MCF 10A (cell line): ENCODE measurements around the gene PRR12. TPM values are rescaled to one million over a fixed set of nuclear protein-coding genes. Genes with fewer than 3 reads are reported as not detected.
A peak's percentile ranks its signal among the peaks of the same experiment; 100 is the strongest.

Experiments used
- BruUV-seq: library from RNA; stranded (reverse); fragments of 400-500 nt; replicated peaks from 2 replicates; lab custom pipeline; 2021; lab: Mats Ljungman, UMichigan
- CTCF ChIA-PET: fragments of 300-600 bp; sonication (Branson Sonifier 250); formaldehyde crosslinking; extraction: SDS; loops from one replicate; lab custom pipeline; 2021; ENCODE audit warnings: antibody characterized with exemption, inconsistent platforms; lab: Yijun Ruan, JAX
- POLR2A ChIA-PET: fragments of 300-600, 350-650 bp; sonication (Branson Sonifier 250); formaldehyde crosslinking; extraction: SDS; loops from one replicate; lab custom pipeline; 2020; ENCODE audit warnings: antibody characterized with exemption, inconsistent platforms; lab: Yijun Ruan, JAX
- DNase-seq: peaks from one replicate; pipeline ENCODE4 v3.0.0-alpha.2; 2018; ENCODE audit not compliant: unreplicated experiment
- H3K27ac Mint-ChIP-seq: one replicate; pipeline ENCODE4 v1.8.0; 2022; ENCODE audit warnings: mild to moderate bottlenecking, low read depth, mixed read lengths; ENCODE audit not compliant: unreplicated experiment
- H3K27me3 Mint-ChIP-seq: one replicate; pipeline ENCODE4 v1.8.0; 2022; ENCODE audit warnings: mixed read lengths; ENCODE audit not compliant: insufficient read depth, unreplicated experiment
- H3K36me3 Mint-ChIP-seq: one replicate; pipeline ENCODE4 v1.8.0; 2022; ENCODE audit warnings: mild to moderate bottlenecking, moderate library complexity, mixed read lengths; ENCODE audit not compliant: insufficient read depth, unreplicated experiment
- H3K4me1 Mint-ChIP-seq: one replicate; pipeline ENCODE4 v1.8.0; 2022; ENCODE audit warnings: mixed read lengths; ENCODE audit not compliant: insufficient read depth, unreplicated experiment
- H3K4me3 Mint-ChIP-seq: one replicate; pipeline ENCODE4 v1.8.0; 2022; ENCODE audit warnings: mild to moderate bottlenecking, moderate library complexity, mixed read lengths; ENCODE audit not compliant: unreplicated experiment
- H3K9me3 Mint-ChIP-seq: one replicate; pipeline ENCODE4 v1.8.0; 2022; ENCODE audit warnings: mixed read lengths; ENCODE audit not compliant: unreplicated experiment
- intact Hi-C: fragments of 100-400 bp; cut with micrococcal nuclease; formaldehyde crosslinking; loops from 2 replicates; pipeline ENCODE4 v1.14.1; 2022
- total RNA-seq: library from RNA; stranded (reverse); gene quantifications from 2 replicates; pipeline ENCODE4 v1.2.3, GENCODE V29; 2022
- TF ChIP-seq, protein P1 (sequence below): fragments of 200-600 bp; IDR thresholded peaks from one replicate; pipeline ENCODE4 v1.8.0; 2022; ENCODE audit warnings: antibody characterized with exemption, mild to moderate bottlenecking; ENCODE audit not compliant: unreplicated experiment

PRR12 gene
- total RNA-seq, 1 experiment from 2014 or later: 19.0 TPM

DNA sequence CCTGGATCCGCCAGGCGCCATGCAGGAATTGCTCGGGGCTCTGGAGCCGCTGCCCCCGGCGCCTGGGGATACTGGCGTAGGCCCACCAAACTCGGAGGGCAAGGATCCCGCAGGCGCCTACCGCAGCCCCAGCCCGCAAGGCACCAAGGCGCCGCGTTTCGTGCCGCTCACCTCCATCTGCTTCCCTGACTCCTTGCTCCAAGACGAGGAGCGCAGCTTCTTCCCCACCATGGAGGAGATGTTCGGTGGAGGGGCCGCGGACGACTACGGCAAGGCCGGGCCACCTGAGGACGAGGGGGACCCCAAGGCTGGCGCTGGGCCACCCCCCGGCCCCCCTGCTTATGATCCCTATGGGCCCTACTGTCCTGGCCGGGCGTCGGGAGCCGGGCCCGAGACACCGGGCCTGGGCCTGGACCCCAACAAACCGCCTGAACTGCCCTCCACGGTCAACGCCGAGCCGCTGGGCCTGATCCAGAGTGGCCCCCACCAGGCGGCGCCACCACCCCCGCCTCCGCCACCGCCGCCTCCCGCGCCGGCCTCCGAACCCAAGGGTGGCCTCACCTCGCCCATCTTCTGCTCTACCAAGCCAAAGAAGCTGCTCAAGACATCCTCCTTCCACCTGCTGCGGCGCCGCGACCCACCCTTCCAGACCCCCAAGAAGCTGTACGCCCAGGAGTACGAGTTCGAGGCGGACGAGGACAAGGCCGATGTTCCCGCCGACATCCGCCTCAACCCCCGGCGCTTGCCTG, 6.1 kb downstream of the PRR12 start:
- TF ChIP-seq, protein P1, sequence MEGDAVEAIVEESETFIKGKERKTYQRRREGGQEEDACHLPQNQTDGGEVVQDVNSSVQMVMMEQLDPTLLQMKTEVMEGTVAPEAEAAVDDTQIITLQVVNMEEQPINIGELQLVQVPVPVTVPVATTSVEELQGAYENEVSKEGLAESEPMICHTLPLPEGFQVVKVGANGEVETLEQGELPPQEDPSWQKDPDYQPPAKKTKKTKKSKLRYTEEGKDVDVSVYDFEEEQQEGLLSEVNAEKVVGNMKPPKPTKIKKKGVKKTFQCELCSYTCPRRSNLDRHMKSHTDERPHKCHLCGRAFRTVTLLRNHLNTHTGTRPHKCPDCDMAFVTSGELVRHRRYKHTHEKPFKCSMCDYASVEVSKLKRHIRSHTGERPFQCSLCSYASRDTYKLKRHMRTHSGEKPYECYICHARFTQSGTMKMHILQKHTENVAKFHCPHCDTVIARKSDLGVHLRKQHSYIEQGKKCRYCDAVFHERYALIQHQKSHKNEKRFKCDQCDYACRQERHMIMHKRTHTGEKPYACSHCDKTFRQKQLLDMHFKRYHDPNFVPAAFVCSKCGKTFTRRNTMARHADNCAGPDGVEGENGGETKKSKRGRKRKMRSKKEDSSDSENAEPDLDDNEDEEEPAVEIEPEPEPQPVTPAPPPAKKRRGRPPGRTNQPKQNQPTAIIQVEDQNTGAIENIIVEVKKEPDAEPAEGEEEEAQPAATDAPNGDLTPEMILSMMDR: no peak
- CTCF ChIA-PET: interaction anchor here (1.4 kb wide), 1 partner anchor 84 kb away, joined by 3 read pairs; no protein-coding TSS in a partner anchor
- H3K4me3 Mint-ChIP-seq: no peak overlapping the region
- POLR2A ChIA-PET: interaction anchor here (0.8 to 8.4 kb wide), 2 partner anchors 8 to 44 kb away, joined by 3 to 136 read pairs; partner anchors contain the start of genes RRAS and SCAF1
- no peak for DNase-seq
- no peaks in the 10 kb centered on the region for H3K27me3 Mint-ChIP-seq
- peaks cover 62% of the 10 kb centered on the region for H3K36me3 Mint-ChIP-seq
- no peak overlapping the region for H3K27ac Mint-ChIP-seq
- H3K4me1 Mint-ChIP-seq: peaks cover 21% of the 10 kb centered on the region
- BruUV-seq: no TSS peak
- intact Hi-C loops: no loop called here
- H3K9me3 Mint-ChIP-seq: no peaks in the 10 kb centered on the region

DNA sequence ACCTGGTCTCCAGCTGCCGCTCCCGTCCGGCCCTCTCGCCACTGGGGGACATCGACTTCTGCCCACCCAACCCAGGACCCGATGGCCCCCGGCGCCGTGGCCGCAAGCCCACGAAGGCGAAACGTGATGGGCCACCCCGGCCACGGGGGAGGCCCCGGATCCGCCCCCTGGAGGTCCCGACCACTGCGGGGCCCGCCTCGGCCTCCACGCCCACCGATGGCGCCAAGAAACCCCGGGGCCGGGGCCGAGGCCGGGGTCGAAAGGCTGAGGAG, 6.7 kb downstream of the PRR12 start:
- no peak overlapping the region for H3K4me3 Mint-ChIP-seq
- TF ChIP-seq, protein P1: no peak
- ChIA-PET CTCF (no interaction called here), POLR2A (no interaction called here)
- no peak for DNase-seq
- H3K9me3 Mint-ChIP-seq: no peaks in the 10 kb centered on the region
- no peaks in the 10 kb centered on the region for H3K27me3 Mint-ChIP-seq
- peaks cover 67% of the 10 kb centered on the region for H3K36me3 Mint-ChIP-seq
- intact Hi-C loops: no loop called here
- H3K4me1 Mint-ChIP-seq: peaks cover 18% of the 10 kb centered on the region
- no TSS peak for BruUV-seq
- no peak overlapping the region for H3K27ac Mint-ChIP-seq

DNA sequence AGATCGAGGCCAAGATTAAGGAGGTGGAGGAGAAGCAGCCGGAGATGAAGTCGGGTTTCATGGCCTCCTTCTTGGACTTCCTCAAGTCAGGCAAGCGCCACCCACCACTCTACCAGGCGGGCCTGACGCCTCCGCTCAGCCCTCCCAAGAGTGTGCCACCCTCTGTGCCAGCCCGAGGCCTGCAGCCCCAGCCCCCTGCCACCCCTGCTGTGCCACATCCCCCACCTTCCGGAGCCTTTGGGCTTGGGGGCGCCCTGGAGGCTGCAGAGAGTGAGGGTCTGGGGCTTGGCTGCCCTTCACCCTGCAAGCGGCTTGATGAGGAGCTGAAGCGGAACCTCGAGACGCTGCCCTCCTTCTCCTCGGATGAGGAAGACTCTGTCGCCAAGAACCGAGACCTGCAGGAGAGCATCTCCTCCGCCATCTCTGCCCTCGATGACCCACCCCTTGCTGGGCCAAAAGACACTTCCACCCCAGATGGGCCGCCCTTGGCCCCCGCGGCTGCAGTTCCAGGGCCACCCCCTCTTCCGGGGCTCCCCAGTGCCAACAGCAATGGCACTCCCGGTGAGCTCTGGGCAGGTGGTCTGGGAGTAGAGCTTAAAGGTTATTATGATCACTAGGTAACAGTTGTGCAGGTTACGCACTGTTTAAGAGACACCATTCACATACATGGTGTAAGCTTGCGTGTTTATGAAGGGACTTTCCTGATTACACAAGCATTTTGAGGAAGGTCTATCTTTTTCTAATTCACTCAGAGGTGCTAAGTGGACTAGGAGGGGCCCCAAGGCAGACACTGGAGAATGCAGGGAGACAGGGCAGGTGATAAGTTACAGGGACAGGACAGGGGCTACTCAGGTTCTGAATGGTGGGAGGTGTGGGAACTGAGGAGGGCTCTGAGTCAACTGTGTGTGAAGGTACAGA, 8.7 kb downstream of the PRR12 start:
- CTCF ChIA-PET: interaction anchor here (1.1 kb wide), 1 partner anchor 12 kb away, joined by 5 read pairs; no protein-coding TSS in a partner anchor
- no peak overlapping the region for H3K4me3 Mint-ChIP-seq
- TF ChIP-seq, protein P1: no peak
- DNase-seq: no peak
- H3K4me1 Mint-ChIP-seq: peaks cover under 1% of the 10 kb centered on the region
- BruUV-seq: no TSS peak
- POLR2A ChIA-PET: interaction anchor here (1.7 kb wide), 1 partner anchor 10 kb away, joined by 4 read pairs; no protein-coding TSS in a partner anchor
- intact Hi-C loops: no loop called here
- no peaks in the 10 kb centered on the region for H3K9me3 Mint-ChIP-seq
- peak overlapping the region; percentile 27 for H3K27ac Mint-ChIP-seq
- peaks cover 66% of the 10 kb centered on the region for H3K36me3 Mint-ChIP-seq
- H3K27me3 Mint-ChIP-seq: no peaks in the 10 kb centered on the region
